Upper lobe of left lung (tissue), 4 donors: ENCODE measurements around the gene HECA.

Source experiments
- CTCF ChIP-seq, 6 experiments: fragments of 450-650 bp in 4 of 6; fragments of 200-600 bp in 2 of 6; sonication (generic) in 2 of 6; IDR thresholded peaks; one replicate each; pipeline ENCODE4 v1.5.1; 2016 to 2019; ENCODE audit warnings: antibody characterized with exemption in 6 of 6
- POLR2A ChIP-seq, 4 donors: fragments of 450-650 bp; IDR thresholded peaks; one replicate each; pipeline ENCODE4 v1.5.1; 2016 to 2017; ENCODE audit warnings: antibody characterized with exemption in 4 of 4, mild to moderate bottlenecking in 2 of 4
- POLR2AphosphoS5 ChIP-seq, 2 donors: sonication (generic); formaldehyde crosslinking; IDR thresholded peaks; one replicate each; pipeline ENCODE4 v1.5.1; 2017; ENCODE audit warnings: antibody characterized with exemption in 2 of 2

DNA sequence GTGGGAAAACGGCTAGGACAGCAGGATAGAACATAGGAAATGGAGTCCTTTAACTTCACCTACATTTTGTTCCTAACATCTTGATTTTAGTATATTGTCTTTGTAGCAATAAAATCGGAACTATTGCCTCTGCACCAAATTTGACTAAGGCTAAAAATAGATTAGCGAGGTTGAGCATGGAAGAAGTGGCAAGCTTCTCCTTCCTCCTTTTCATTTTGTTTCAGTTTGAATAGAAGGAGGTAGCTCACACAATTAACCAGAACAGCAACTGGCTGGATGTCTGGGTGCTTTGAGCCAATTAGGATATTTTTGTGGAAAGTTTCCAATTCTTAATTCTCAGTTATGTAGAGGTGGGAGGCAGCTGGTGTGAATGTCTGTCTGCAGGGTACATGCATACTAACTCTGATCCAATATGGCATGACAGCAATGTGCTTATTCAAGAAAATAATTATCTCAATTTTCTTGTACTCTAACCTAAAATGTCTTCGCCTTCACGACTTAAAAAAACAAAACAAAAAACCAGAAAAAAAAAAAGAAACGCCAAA, 3.1 kb upstream of the HECA start:
- TF ChIP-seq CTCF (IDR thresholded peaks at IDR 0.05) (no peak), POLR2A (IDR thresholded peaks at IDR 0.05) (no peak), POLR2AphosphoS5 (IDR thresholded peaks at IDR 0.05) (no peak)
